IPS DF 6.9 (cell line): ENCODE data around the gene MRPL52.

Experiments
- DNase-seq: peaks from one replicate; pipeline ENCODE4 v3.0.0-alpha.2; 2013; ENCODE audit warnings: low read depth, low spot score
- H3K27ac ChIP-seq: one replicate; pipeline ENCODE4 v1.5.1; 2013; ENCODE audit warnings: low read length, control low read depth
- H3K27me3 ChIP-seq: 2 replicates; pipeline ENCODE4 v1.6.1; 2013; ENCODE audit warnings: mild to moderate bottlenecking, low read length; ENCODE audit not compliant: control insufficient read depth, insufficient read depth
- H3K36me3 ChIP-seq: 2 replicates; pipeline ENCODE4 v1.6.1; 2013; ENCODE audit warnings: low read length; ENCODE audit not compliant: control insufficient read depth, insufficient read depth
- H3K4me1 ChIP-seq: 2 replicates; pipeline ENCODE4 v1.6.1; 2013; ENCODE audit warnings: low read length; ENCODE audit not compliant: control insufficient read depth, insufficient read depth
- H3K4me3 ChIP-seq: 2 replicates; pipeline ENCODE4 v1.5.1; 2013; ENCODE audit warnings: mild to moderate bottlenecking, low read length
- H3K9me3 ChIP-seq: 2 replicates; pipeline ENCODE4 v1.6.1; 2013; ENCODE audit warnings: low read length, inconsistent platforms; ENCODE audit not compliant: control insufficient read depth, insufficient read depth
- WGBS: extraction: QIAGEN DNeasy Blood & Tissue Kit; methylation state at CpG from one replicate; pipeline ENCODE4 v1.1.7; 2013; ENCODE audit warnings: mixed read lengths, missing lambda C conversion rate; ENCODE audit not compliant: insufficient read length, insufficient coverage; 5-methylcytosine and 5-hydroxymethylcytosine counted together

Gene MRPL52

GRCh38 chr14:22872033-22872832 lies 42.5 kb downstream of the MRPL52 start:
- no peaks in the 10 kb centered on the region for H3K4me1 ChIP-seq
- no peak overlapping the region for H3K27ac ChIP-seq
- H3K27me3 ChIP-seq, result no peaks in the 10 kb centered on the region
- no peaks in the 10 kb centered on the region for H3K9me3 ChIP-seq
- DNase-seq, result no peak
- H3K36me3 ChIP-seq, result peaks cover 10% of the 10 kb centered on the region; the same call in 1 of the 2 replicates
- H3K4me3 ChIP-seq, result peak overlapping the region; percentile 94
- WGBS, result no CpG with 5 or more reads among the region's 45 CpGs

GRCh38 chr14:22872833-22873520 lies 43.3 kb downstream of the MRPL52 start:
- Histone ChIP-seq H3K9me3 (no peaks in the 10 kb centered on the region), H3K27me3 (no peaks in the 10 kb centered on the region), H3K36me3 (peaks cover 10% of the 10 kb centered on the region; the same call in 1 of the 2 replicates), H3K27ac (no peak overlapping the region), H3K4me1 (no peaks in the 10 kb centered on the region), H3K4me3 (no peak overlapping the region; the same call in 1 of the 2 replicates)
- DNase-seq, result no peak
- WGBS, result no CpG with 5 or more reads among the region's 10 CpGs

- Histone ChIP-seq H3K4me1 (no peaks in the 10 kb centered on the region), H3K4me3 (no peak overlapping the region), H3K36me3 (peaks cover 10% of the 10 kb centered on the region; the same call in 1 of the 2 replicates), H3K27me3 (no peaks in the 10 kb centered on the region), H3K9me3 (no peaks in the 10 kb centered on the region), H3K27ac (no peak overlapping the region)
- no CpG with 5 or more reads among the region's 15 CpGs for WGBS
- DNase-seq, result no peak
Measured at GRCh38 chr14:22875003-22875747, 45.5 kb downstream of the MRPL52 start.

GRCh38 chr14:22875748-22876319 lies 46.1 kb downstream of the MRPL52 start:
- Histone ChIP-seq H3K36me3 (peaks cover 10% of the 10 kb centered on the region; the same call in 1 of the 2 replicates), H3K27me3 (no peaks in the 10 kb centered on the region), H3K27ac (no peak overlapping the region), H3K9me3 (no peaks in the 10 kb centered on the region), H3K4me3 (no peak overlapping the region), H3K4me1 (no peaks in the 10 kb centered on the region)
- no peak for DNase-seq
- no CpG with 5 or more reads among the region's 20 CpGs for WGBS

- WGBS, result no CpG with 5 or more reads among the region's 22 CpGs
- Histone ChIP-seq H3K4me3 (no peak overlapping the region), H3K36me3 (peaks cover 10% of the 10 kb centered on the region; the same call in 1 of the 2 replicates), H3K9me3 (no peaks in the 10 kb centered on the region), H3K27ac (no peak overlapping the region), H3K27me3 (no peaks in the 10 kb centered on the region), H3K4me1 (no peaks in the 10 kb centered on the region)
- no peak for DNase-seq
Measured at GRCh38 chr14:22877000-22877501, 47.4 kb downstream of the MRPL52 start.

GRCh38 chr14:22878271-22879246 lies 48.9 kb downstream of the MRPL52 start:
- no CpG with 5 or more reads among the region's 8 CpGs for WGBS
- no peaks in the 10 kb centered on the region for H3K9me3 ChIP-seq

GRCh38 chr14:22882064-22882463 lies 52.4 kb downstream of the MRPL52 start:
- H3K9me3 ChIP-seq, result no peaks in the 10 kb centered on the region
- no peak overlapping the region for H3K4me3 ChIP-seq
- peaks cover 7% of the 10 kb centered on the region; the same call in 1 of the 2 replicates for H3K4me1 ChIP-seq
- DNase-seq, result no peak
- H3K27ac ChIP-seq, result no peak overlapping the region
- H3K36me3 ChIP-seq, result no peaks in the 10 kb centered on the region; the same call in 1 of the 2 replicates
- no CpG with 5 or more reads among the region's 7 CpGs for WGBS
- no peaks in the 10 kb centered on the region for H3K27me3 ChIP-seq

More at GRCh38 chr14:22878271-22879246, 48.9 kb downstream of the MRPL52 start:
- H3K36me3 ChIP-seq, result peaks cover 10% of the 10 kb centered on the region; the same call in 1 of the 2 replicates
- H3K4me3 ChIP-seq, result no peak overlapping the region
- H3K4me1 ChIP-seq, result peaks cover 7% of the 10 kb centered on the region; the same call in 1 of the 2 replicates
- H3K27ac ChIP-seq, result no peak overlapping the region
- H3K27me3 ChIP-seq, result no peaks in the 10 kb centered on the region
- DNase-seq, result no peak

GRCh38 chr14:22882529-22883172 lies 53.0 kb downstream of the MRPL52 start:
- DNase-seq, result no peak
- Histone ChIP-seq H3K27ac (no peak overlapping the region), H3K36me3 (no peaks in the 10 kb centered on the region), H3K4me1 (peaks cover 7% of the 10 kb centered on the region; the same call in 1 of the 2 replicates), H3K9me3 (no peaks in the 10 kb centered on the region), H3K27me3 (no peaks in the 10 kb centered on the region), H3K4me3 (no peak overlapping the region; the same call in 1 of the 2 replicates)
- no CpG with 5 or more reads among the region's 6 CpGs for WGBS
